Activated CD4-positive, alpha-beta T cell treated with anti-CD3 and anti-CD28 coated beads, Interleukin-2, Interleukin-4, amounts not matched to agents 100 ng/mL and 50 ng/mL, durations not matched to agents 16 hours and 8 hours (primary cell): Measurements from ENCODE around the gene SMPD2.
A peak's percentile ranks its signal among the peaks of the same experiment; 100 is the strongest.

Source experiments
- DNase-seq: peaks from one replicate; pipeline ENCODE4 v3.0.0-alpha.2; 2020; ENCODE audit warnings: low spot score

SMPD2 gene

DNA sequence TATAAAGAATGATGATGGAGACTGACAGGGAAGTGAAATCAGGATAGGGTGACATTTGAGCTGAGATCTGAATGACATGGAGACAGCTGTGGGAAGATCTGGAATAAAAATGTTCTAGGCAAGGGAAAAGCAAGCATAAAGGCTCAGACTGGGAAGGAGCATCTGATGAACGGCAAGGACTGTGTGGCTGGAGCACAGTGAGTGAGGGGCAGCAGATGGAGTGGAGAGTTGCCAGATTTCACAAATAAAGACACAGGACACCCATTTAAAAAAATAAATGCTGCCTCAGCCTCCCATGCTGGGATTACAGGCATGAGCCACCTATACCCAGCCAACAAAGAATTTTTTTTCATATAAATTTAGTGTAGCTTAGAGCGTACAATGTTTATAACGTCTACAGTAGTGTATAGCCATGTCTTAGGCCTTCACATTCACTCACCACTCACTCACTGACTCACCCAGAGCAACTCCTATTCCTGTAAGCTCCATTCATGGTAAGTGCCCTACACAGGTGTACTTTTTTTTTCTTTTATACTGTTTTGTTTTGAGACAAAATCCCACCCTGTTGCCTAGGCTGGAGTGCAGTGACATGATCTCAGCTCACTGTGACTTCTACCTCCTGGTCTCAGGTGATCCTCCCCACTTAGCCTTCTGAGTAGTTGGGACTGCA lies 44.9 kb downstream of the SMPD2 start:
- no peak for DNase-seq

GRCh38 chr6:109486068-109486467 lies 45.5 kb downstream of the SMPD2 start:
- no peak for DNase-seq

- DNase-seq, result no peak
Observed at GRCh38 chr6:109488001-109488400, 47.5 kb downstream of the SMPD2 start.

- DNase-seq, result no peak
Observed at GRCh38 chr6:109490713-109491112, 50.2 kb downstream of the SMPD2 start.

DNA sequence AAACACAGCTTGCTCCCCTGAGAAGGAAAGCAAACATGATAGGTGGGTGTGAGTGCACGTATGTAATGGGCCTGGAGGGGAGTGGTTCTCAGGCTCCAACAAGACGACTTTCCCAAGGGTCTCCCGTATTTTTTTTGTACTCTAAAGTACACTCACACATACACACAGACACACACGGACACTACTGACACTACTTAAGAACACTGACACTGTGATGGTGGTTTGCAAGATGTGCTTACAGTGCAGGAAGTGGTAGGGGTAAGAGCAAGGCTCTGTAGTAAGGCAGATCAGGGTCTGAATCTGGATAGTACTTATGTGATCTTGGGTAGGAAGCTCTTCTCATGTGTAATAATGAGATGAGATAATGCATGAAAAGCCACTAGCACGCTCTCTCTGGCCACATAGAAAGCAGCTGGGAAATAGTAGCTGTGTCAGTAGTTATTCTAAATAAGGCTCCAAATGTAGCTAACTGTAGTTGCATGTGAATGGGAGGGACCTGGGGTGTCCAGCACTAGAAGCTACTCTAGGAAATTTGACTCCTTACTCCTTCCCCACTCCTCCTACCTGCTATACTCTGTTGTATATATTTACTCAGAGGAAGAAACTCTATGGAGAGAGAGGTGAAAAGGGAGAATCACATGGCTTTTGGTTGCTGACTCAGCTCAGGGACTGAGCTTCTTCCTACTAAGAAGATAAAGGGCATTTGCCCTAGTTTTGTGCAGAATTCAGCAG lies 50.8 kb downstream of the SMPD2 start:
- DNase-seq, result peak; percentile 62
